Calu3 (cell line): Measurements from ENCODE around the gene VPS37C. TPM values are rescaled to one million over a fixed set of nuclear protein-coding genes. Genes with fewer than 3 reads are reported as not detected.

Source experiments
- BruUV-seq: library from RNA; stranded (reverse); fragments of 400-500 nt; replicated peaks from 2 replicates; lab custom pipeline; 2021; lab: Mats Ljungman, UMichigan
- CTCF ChIA-PET: fragments of 300-600 bp; sonication (Branson Sonifier 250); formaldehyde crosslinking; loops from one replicate; lab custom pipeline; 2022; ENCODE audit warnings: antibody characterized with exemption; lab: Charles Lee
- DNase-seq: peaks from one replicate; pipeline ENCODE4 v3.0.0; 2022
- H3K27ac Mint-ChIP-seq: one replicate; pipeline ENCODE4 v1.8.0; 2022; ENCODE audit warnings: mixed read lengths; ENCODE audit not compliant: unreplicated experiment
- H3K27me3 Mint-ChIP-seq: one replicate; pipeline ENCODE4 v1.8.0; 2022; ENCODE audit warnings: mixed read lengths; ENCODE audit not compliant: unreplicated experiment
- H3K36me3 Mint-ChIP-seq: one replicate; pipeline ENCODE4 v1.8.0; 2022; ENCODE audit warnings: mild to moderate bottlenecking, moderate library complexity, mixed read lengths; ENCODE audit not compliant: insufficient read depth, unreplicated experiment
- H3K4me1 Mint-ChIP-seq: one replicate; pipeline ENCODE4 v1.8.0; 2022; ENCODE audit warnings: mild to moderate bottlenecking, low read depth, mixed read lengths; ENCODE audit not compliant: unreplicated experiment
- H3K4me3 Mint-ChIP-seq: one replicate; pipeline ENCODE4 v1.8.0; 2022; ENCODE audit warnings: mild to moderate bottlenecking, low read depth, moderate library complexity, mixed read lengths; ENCODE audit not compliant: unreplicated experiment
- H3K9me3 Mint-ChIP-seq: one replicate; pipeline ENCODE4 v1.8.0; 2022; ENCODE audit warnings: low read depth, mixed read lengths; ENCODE audit not compliant: unreplicated experiment
- intact Hi-C: fragments of 100-400 bp; cut with micrococcal nuclease; formaldehyde crosslinking; loops from one replicate; pipeline ENCODE4 v1.10.0; 2022; ENCODE audit not compliant: unreplicated experiment
- total RNA-seq: library from RNA; stranded (reverse); gene quantifications from 2 replicates; pipeline ENCODE4 v1.2.3, GENCODE V29; 2022
- TF ChIP-seq, protein P1 (sequence below): fragments of 200-600 bp; IDR thresholded peaks from one replicate; pipeline ENCODE4 v1.8.0; 2022; ENCODE audit warnings: antibody characterized with exemption; ENCODE audit not compliant: unreplicated experiment

VPS37C gene
- total RNA-seq, 1 experiment from 2014 or later = 22.7 TPM

DNA sequence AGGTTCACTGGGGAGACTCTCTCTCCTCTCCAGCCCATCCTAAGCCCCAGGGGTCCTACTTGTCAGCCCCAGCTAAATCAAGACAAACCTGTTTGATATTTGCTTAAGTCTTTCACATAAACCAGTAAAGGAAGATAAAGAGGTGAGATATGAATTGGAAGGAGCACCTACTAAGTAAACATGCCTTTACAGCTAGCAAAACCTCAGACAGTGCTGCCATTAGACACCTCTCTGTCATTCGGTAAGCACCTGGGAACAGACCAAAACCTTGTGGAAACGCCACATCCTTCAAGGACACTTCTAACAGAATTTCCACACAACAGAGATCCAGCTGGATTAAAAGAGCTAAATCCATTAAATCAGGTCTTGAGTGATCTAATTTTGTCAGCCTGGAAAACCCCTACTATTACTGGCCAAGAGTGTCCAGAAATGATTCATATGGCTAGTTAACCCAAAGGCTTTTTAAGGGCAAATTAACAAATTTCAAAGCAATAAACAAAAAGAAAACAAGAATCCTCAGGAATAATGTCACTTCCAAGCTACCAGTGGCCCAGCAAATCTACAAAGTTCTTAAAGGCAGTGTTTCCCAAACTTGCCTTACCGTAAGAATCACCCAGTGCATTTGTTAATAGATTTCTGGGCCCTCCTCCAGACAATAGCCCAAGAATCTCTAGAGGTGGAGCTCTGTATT, 2.4 kb downstream of the VPS37C start:
- CTCF ChIA-PET = interaction anchor here (0.8 kb wide), 1 partner anchor 244 kb away, joined by 3 read pairs; no protein-coding TSS in a partner anchor
- no TSS peak for BruUV-seq
- Mint-ChIP-seq H3K4me1 (peaks cover 38% of the 10 kb centered on the region), H3K36me3 (peaks cover 58% of the 10 kb centered on the region), H3K9me3 (peaks cover 13% of the 10 kb centered on the region), H3K27me3 (no peaks in the 10 kb centered on the region), H3K4me3 (peak overlapping the region; percentile 24), H3K27ac (peak overlapping the region; percentile 90)
- DNase-seq = peak; percentile 28
- TF ChIP-seq, protein P1, sequence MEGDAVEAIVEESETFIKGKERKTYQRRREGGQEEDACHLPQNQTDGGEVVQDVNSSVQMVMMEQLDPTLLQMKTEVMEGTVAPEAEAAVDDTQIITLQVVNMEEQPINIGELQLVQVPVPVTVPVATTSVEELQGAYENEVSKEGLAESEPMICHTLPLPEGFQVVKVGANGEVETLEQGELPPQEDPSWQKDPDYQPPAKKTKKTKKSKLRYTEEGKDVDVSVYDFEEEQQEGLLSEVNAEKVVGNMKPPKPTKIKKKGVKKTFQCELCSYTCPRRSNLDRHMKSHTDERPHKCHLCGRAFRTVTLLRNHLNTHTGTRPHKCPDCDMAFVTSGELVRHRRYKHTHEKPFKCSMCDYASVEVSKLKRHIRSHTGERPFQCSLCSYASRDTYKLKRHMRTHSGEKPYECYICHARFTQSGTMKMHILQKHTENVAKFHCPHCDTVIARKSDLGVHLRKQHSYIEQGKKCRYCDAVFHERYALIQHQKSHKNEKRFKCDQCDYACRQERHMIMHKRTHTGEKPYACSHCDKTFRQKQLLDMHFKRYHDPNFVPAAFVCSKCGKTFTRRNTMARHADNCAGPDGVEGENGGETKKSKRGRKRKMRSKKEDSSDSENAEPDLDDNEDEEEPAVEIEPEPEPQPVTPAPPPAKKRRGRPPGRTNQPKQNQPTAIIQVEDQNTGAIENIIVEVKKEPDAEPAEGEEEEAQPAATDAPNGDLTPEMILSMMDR = no peak
- intact Hi-C loops = no loop called here

DNA sequence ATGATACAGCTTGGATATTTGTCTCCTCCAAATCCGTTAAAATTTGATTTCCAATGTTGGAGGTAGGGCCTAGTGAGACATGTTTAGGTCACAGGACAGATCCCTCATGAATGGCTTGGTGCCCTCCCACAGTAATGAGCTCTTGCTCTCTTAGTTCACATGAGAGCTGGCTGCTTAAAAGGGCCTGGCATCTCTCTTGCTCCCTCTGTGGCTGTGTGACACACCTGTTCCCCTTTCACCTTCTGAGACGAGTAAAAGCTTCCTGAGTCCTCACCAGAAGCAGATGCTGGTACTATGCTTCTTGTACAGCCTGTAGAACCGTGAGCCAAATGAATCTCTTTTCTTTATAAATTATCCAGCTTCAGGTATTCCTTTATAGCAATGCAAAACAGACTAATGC, 3.5 kb downstream of the VPS37C start:
- peaks cover 53% of the 10 kb centered on the region for H3K36me3 Mint-ChIP-seq
- TF ChIP-seq, protein P1 = no peak
- H3K9me3 Mint-ChIP-seq = peaks cover 10% of the 10 kb centered on the region
- H3K27me3 Mint-ChIP-seq = no peaks in the 10 kb centered on the region
- H3K4me3 Mint-ChIP-seq = peak overlapping the region; percentile 24
- no peak for DNase-seq
- CTCF ChIA-PET = interaction anchor here (0.6 to 1.2 kb wide), 2 partner anchors 204 to 239 kb away, joined by 3 read pairs; no protein-coding TSS in a partner anchor
- intact Hi-C loops = no loop called here
- no TSS peak for BruUV-seq
- H3K27ac Mint-ChIP-seq = peak overlapping the region; percentile 90
- peaks cover 49% of the 10 kb centered on the region for H3K4me1 Mint-ChIP-seq

DNA sequence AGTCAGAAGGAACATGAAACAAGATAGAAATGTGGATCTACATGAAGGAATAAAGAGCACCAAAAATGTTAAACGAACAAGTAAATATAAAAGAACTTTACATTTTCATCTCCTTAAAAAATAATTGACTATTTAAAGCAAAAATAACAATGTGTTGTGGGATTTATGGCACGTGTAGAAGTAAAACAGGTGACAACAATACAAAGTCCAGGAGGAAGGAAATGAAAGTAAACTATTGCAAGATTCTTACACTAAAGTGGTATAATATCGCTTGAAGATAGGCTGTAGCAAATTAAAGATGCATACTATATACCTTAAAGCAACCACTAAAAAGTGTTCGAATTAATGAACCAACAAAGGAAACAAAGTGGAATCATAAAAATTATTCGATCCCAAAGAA, 5.5 kb downstream of the VPS37C start:
- peaks cover 69% of the 10 kb centered on the region for H3K4me1 Mint-ChIP-seq
- peaks cover 10% of the 10 kb centered on the region for H3K9me3 Mint-ChIP-seq
- TF ChIP-seq, protein P1 = no peak
- no TSS peak for BruUV-seq
- no peak overlapping the region for H3K4me3 Mint-ChIP-seq
- intact Hi-C loops = no loop called here
- peaks cover 37% of the 10 kb centered on the region for H3K36me3 Mint-ChIP-seq
- H3K27me3 Mint-ChIP-seq = no peaks in the 10 kb centered on the region
- CTCF ChIA-PET = no interaction called here
- no peak overlapping the region for H3K27ac Mint-ChIP-seq
- DNase-seq = no peak

DNA sequence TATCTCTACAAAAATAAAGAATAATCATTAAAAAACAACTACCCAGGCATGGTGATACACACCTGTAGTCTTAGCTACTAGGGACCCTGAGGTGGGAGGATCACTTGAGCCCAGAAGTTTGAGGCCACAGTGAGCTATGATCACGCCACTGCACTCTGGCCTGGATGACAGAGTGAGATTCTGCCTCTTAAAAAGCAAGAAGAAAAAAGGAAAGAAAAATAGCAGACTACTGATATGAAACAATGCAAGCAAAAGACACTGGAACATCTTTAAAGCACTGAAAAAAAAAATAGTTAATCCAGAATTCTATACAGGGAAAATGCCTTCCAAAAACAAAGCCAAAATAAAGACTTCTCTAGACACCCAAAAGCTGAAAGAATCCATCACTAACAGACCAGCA, 5.9 kb downstream of the VPS37C start:
- intact Hi-C loops = no loop called here
- H3K4me1 Mint-ChIP-seq = peaks cover 73% of the 10 kb centered on the region
- BruUV-seq = no TSS peak
- no peak overlapping the region for H3K4me3 Mint-ChIP-seq
- H3K36me3 Mint-ChIP-seq = peaks cover 34% of the 10 kb centered on the region
- H3K27ac Mint-ChIP-seq = peak overlapping the region; percentile 49
- CTCF ChIA-PET = no interaction called here
- DNase-seq = no peak
- no peaks in the 10 kb centered on the region for H3K27me3 Mint-ChIP-seq
- TF ChIP-seq, protein P1 = no peak
- peaks cover 10% of the 10 kb centered on the region for H3K9me3 Mint-ChIP-seq
